Natural killer cell (primary cell): ENCODE data around the gene TRIM72. TPM values are rescaled to one million over a fixed set of nuclear protein-coding genes. Genes with fewer than 3 reads are reported as not detected.

ENCODE experiments used
- ATAC-seq, 3 donors: fragments of 150-1000 bp in 2 of 3; fragments of 200-7000 bp in 1 of 3; cut with Tn5 transposase; 1 replicate in 1 of 3; 2 replicates in 2 of 3; pipeline ENCODE4 v1.10.0; 2021; ENCODE audit warnings: mild to moderate bottlenecking in 2 of 3, moderate library complexity in 2 of 3
- DNase-seq, 2 donors: peaks; one replicate each; pipeline versions ENCODE4 v3.0.0 to v3.0.0-alpha.2; 2013 to 2021; ENCODE audit warnings: mixed read lengths in 1 of 2
- H3K27ac ChIP-seq: one replicate; pipeline ENCODE4 v1.5.1; 2013; ENCODE audit warnings: mild to moderate bottlenecking, low read length
- H3K27me3 ChIP-seq: one replicate; pipeline ENCODE4 v1.6.1; 2013; ENCODE audit warnings: low read length; ENCODE audit not compliant: control insufficient read depth, insufficient read depth
- H3K36me3 ChIP-seq: one replicate; pipeline ENCODE4 v1.6.1; 2013; ENCODE audit warnings: low read length; ENCODE audit not compliant: control insufficient read depth, insufficient read depth
- H3K4me1 ChIP-seq: one replicate; pipeline ENCODE4 v1.6.1; 2013; ENCODE audit warnings: low read length; ENCODE audit not compliant: control insufficient read depth, insufficient read depth
- H3K4me3 ChIP-seq: one replicate; pipeline ENCODE4 v1.5.1; 2013; ENCODE audit warnings: low read length
- H3K9me3 ChIP-seq: one replicate; pipeline ENCODE4 v1.6.1; 2013; ENCODE audit warnings: low read length; ENCODE audit not compliant: control insufficient read depth, insufficient read depth
- H3K27ac Mint-ChIP-seq, 2 donors: one replicate each; pipeline ENCODE4 v1.8.0; 2022; ENCODE audit warnings: mild to moderate bottlenecking in 2 of 2, mixed read lengths in 2 of 2, moderate library complexity in 1 of 2
- H3K27me3 Mint-ChIP-seq, 2 donors: one replicate each; pipeline ENCODE4 v1.8.0; 2022; ENCODE audit warnings: low read depth in 2 of 2, mixed read lengths in 2 of 2
- H3K36me3 Mint-ChIP-seq: one replicate; pipeline ENCODE4 v1.8.0; 2022; ENCODE audit warnings: mixed read lengths
- H3K4me1 Mint-ChIP-seq, 2 donors: one replicate each; pipeline ENCODE4 v1.8.0; 2022; ENCODE audit warnings: mixed read lengths in 2 of 2
- H3K4me3 Mint-ChIP-seq: one replicate; pipeline ENCODE4 v1.8.0; 2022; ENCODE audit warnings: mild to moderate bottlenecking, moderate library complexity, mixed read lengths
- H3K9me3 Mint-ChIP-seq, 2 donors: one replicate each; pipeline ENCODE4 v1.8.0; 2022; ENCODE audit warnings: mixed read lengths in 2 of 2
- WGBS: methylation state at CpG from one replicate; pipeline ENCODE4 v1.1.7; 2013; ENCODE audit warnings: missing lambda C conversion rate; ENCODE audit not compliant: insufficient coverage; 5-methylcytosine and 5-hydroxymethylcytosine counted together
- intact Hi-C: fragments of 100-400 bp; cut with micrococcal nuclease; formaldehyde crosslinking; loops from one replicate; pipeline ENCODE4 v1.14.2; 2022
- total RNA-seq, 4 donors: library from RNA; stranded (reverse); fragments of 120-200 nt in 1 of 4; gene quantifications; one replicate each; pipeline versions ENCODE4 v1.2.3 to v1.2.4, GENCODE V29; 2013 to 2022
- TF ChIP-seq, protein P1 (sequence below): fragments of 200-600 bp; IDR thresholded peaks from one replicate; pipeline ENCODE4 v1.8.0; 2022; ENCODE audit warnings: antibody characterized with exemption

The TRIM72 gene
- total RNA-seq, 3 donors from 2014 or later (not counting 1 experiment from before 2014, with no cell fraction given): 0.05 to 0.07 TPM; not detected in 1

GRCh38 chr16:31177136-31177535 is 36.8 kb upstream of the TRIM72 start:
- no peak for ATAC-seq
- intact Hi-C loops: no loop called here
- Mint-ChIP-seq H3K36me3 (no peaks in the 10 kb centered on the region), H3K4me3 (peak overlapping the region; percentile 75), H3K27ac (peak overlapping the region; percentile 3 to 71), H3K9me3 (no peaks in the 10 kb centered on the region), H3K27me3 (peaks cover 0 to 2% of the 10 kb centered on the region in 2 donors), H3K4me1 (peaks cover 39 to 42% of the 10 kb centered on the region in 2 donors)
- Histone ChIP-seq H3K36me3 (peaks cover under 1% of the 10 kb centered on the region), H3K27me3 (no peaks in the 10 kb centered on the region), H3K4me3 (peak overlapping the region; percentile 4), H3K27ac (no peak overlapping the region), H3K9me3 (no peaks in the 10 kb centered on the region), H3K4me1 (peaks cover 45% of the 10 kb centered on the region)
- WGBS: 0% methylated on average over 3 of the region's 3 CpGs
- peak; percentile 54 to 76 for DNase-seq
- TF ChIP-seq, protein P1, sequence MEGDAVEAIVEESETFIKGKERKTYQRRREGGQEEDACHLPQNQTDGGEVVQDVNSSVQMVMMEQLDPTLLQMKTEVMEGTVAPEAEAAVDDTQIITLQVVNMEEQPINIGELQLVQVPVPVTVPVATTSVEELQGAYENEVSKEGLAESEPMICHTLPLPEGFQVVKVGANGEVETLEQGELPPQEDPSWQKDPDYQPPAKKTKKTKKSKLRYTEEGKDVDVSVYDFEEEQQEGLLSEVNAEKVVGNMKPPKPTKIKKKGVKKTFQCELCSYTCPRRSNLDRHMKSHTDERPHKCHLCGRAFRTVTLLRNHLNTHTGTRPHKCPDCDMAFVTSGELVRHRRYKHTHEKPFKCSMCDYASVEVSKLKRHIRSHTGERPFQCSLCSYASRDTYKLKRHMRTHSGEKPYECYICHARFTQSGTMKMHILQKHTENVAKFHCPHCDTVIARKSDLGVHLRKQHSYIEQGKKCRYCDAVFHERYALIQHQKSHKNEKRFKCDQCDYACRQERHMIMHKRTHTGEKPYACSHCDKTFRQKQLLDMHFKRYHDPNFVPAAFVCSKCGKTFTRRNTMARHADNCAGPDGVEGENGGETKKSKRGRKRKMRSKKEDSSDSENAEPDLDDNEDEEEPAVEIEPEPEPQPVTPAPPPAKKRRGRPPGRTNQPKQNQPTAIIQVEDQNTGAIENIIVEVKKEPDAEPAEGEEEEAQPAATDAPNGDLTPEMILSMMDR: no peak

DNA sequence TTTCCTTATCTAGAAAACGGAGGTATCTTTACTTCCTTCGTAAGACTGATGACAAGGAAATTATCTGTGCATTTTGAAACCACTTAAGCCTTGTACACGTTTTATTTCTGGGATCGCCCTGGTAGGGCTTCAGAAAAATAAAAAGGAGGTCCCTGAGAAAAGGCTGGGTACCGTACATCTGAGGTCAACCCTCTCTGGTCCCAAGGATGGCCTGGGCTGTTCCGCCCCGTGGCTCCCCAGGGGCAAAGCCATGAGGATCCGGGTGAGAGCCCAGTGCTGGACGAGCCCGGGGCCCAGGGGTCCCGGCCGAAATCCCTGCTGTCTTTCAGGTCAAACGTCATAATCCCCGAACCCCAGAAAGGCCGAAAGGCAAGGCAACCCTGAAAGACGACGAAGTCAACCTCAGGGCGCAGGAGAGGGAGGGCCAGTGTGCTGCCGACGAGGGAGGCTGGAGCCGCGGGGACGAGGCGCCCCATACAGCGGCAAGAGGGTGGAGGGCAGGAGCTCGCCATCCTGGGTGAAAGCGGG is 34.6 kb upstream of the TRIM72 start:
- ATAC-seq: no peak
- Mint-ChIP-seq H3K9me3 (no peaks in the 10 kb centered on the region), H3K27ac (peak overlapping the region; percentile 99), H3K4me3 (peak overlapping the region; percentile 99), H3K36me3 (no peaks in the 10 kb centered on the region), H3K4me1 (peaks cover 59 to 64% of the 10 kb centered on the region in 2 donors), H3K27me3 (peaks cover 0 to 2% of the 10 kb centered on the region in 2 donors)
- Histone ChIP-seq H3K4me1 (peaks cover 65% of the 10 kb centered on the region), H3K27me3 (no peaks in the 10 kb centered on the region), H3K4me3 (peak overlapping the region; percentile 89), H3K27ac (peak overlapping the region; percentile 92), H3K36me3 (peaks cover 22% of the 10 kb centered on the region), H3K9me3 (no peaks in the 10 kb centered on the region)
- TF ChIP-seq, protein P1: no peak
- intact Hi-C loops: loop anchor here (1.0 kb wide), 1 partner anchor 37 kb away; no protein-coding TSS in a partner anchor
- under 1% methylated on average over 27 of the region's 27 CpGs for WGBS
- DNase-seq: no peak

- peak within 1 kb of the TSS; percentile 99 for H3K4me3 Mint-ChIP-seq
- peak within 1 kb of the TSS; percentile 99 for H3K27ac Mint-ChIP-seq
- TF ChIP-seq, protein P1: no peak
- peak; percentile 73 to 88 (median 74) for ATAC-seq
- WGBS: under 1% methylated on average over 69 of the region's 69 CpGs
- no peaks in the 10 kb centered on the region for H3K9me3 Mint-ChIP-seq
- intact Hi-C loops: loop anchor here (1.0 to 10.0 kb wide), 4 partner anchors 38 to 535 kb away; partner anchors contain the start of genes ARMC5 and KAT8
- H3K27me3 Mint-ChIP-seq: peaks cover 0 to 2% of the 10 kb centered on the region in 2 donors
- Histone ChIP-seq H3K27me3 (no peaks in the 10 kb centered on the region), H3K4me1 (peaks cover 71% of the 10 kb centered on the region), H3K9me3 (no peaks in the 10 kb centered on the region), H3K36me3 (peaks cover 26% of the 10 kb centered on the region), H3K27ac (peak within 1 kb of the TSS; percentile 92), H3K4me3 (peak within 1 kb of the TSS; percentile 89)
- peaks cover 64 to 69% of the 10 kb centered on the region in 2 donors for H3K4me1 Mint-ChIP-seq
- DNase-seq: peak; percentile 96 to 98
- H3K36me3 Mint-ChIP-seq: peaks cover 6% of the 10 kb centered on the region
Observed at GRCh38 chr16:31179747-31180459, 34.0 kb upstream of the TRIM72 start, which contains the start of gene FUS. TSS of gene FUS (plus strand) at chr16:31180139. CDS start at chr16:31180215, 76 bp downstream.
